Measurements from ENCODE around the gene PIK3R6.

PIK3R6 gene

DNA sequence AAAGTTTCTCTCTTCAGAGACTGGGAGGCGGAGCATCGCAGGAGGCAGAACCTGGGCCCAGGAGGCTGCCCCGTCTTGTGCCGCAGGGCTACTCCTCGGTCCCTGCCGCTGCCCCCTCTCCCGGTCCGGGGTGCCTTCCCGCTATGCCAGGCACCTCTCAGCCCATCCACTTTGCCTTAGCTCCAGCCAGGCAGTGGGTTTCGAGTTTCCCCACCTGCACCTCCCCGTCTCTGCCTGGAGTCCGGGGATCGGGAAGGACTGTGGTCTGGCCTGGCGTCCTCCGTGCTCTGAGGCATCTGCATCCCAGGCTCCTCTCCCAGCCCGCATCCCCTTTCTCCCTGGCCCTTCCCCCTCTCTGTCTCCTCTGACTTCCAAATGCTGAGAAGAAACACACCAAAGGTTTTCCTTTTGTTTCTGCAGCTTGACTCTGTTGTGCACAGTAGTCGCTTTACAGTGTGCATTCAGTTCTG is 26.8 kb upstream of the PIK3R6 start:
- DNase-seq, result peak; percentile 59

DNA sequence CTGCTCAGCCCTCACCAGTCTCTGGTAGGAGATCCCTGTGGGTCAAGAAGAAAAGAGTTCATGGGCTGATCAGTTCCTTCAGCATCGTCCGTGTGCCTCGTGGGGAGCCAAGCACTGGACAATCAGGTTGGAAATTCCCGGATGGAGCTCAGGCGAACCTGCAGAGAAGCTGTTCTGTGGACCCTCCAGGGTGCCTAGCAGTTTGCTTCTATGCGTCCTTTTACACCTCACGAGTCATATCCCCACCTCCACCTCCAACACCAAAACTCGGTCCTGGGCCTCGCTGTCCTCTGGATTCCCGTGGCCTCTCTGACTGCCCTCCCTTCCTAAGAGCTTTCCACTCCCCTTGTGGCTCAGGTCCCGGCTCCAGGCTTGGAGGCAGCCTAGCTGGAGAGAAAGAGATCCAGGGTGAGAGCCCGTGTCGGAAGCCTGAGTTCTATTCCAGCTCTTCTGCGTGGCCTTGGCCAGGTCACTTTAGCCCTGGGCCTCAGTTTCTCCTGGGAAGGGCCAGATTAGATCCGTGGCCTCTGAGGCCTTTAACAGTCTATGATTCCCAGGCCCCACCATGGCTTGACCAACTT is 26.2 kb upstream of the PIK3R6 start:
- DNase-seq, result peak; percentile 47

DNA sequence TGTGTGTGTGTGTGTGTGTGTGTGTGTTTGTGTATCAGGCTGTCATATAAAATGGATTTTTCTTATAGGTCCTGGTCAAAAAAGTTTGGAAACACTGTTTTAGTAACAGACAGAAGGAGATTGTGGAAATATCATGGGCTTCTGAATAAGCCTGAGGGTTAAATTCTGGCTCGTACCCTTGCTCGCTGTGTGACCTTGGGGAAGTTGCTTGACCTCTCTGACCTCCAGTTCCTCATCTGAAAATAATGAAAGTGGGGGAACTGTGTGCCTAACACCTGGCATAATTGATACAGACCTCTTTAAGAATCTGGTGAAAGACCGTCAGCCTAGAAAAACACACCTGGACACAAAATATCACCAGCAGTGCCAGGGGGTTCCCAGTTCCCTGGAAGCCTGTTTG is 25.6 kb upstream of the PIK3R6 start:
- DNase-seq, result no peak

DNA sequence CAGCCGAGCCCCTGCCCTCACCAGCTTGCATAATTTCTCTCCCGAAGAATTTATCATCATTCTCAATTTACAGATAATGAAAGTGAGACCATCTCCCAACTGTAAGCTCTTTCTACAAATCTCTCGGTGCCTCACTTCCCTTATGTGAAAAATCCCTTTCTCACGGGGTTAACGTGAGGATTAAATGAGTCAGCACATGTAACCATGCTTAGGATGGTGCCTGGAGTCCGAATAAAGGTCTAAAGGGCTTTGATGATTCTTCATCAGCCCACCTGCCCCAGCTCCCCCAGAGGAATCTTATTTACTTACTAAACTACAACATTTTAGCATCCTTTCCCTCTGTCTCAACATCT is 24.8 kb upstream of the PIK3R6 start:
- no peak for DNase-seq

DNA sequence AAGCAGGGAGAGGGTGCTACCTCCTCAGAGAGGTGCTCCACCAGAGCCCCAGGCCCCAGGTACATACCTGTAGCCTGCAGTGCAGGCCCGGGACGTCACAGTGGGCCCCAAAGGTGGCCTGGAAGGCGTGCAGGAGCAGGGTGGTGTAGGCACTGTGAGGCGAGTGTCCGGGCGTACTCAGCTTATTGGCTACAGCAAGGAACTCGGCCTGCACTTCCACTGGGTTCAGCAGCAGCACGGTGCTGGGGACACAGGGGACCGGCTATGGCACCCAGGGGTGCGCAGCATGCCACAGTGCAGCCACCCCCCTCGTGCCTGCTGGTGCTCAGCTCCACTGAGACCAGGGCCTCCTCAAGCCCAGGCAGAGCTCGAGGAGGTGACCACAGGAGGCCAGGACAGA is 23.2 kb upstream of the PIK3R6 start:
- DNase-seq, result no peak

DNA sequence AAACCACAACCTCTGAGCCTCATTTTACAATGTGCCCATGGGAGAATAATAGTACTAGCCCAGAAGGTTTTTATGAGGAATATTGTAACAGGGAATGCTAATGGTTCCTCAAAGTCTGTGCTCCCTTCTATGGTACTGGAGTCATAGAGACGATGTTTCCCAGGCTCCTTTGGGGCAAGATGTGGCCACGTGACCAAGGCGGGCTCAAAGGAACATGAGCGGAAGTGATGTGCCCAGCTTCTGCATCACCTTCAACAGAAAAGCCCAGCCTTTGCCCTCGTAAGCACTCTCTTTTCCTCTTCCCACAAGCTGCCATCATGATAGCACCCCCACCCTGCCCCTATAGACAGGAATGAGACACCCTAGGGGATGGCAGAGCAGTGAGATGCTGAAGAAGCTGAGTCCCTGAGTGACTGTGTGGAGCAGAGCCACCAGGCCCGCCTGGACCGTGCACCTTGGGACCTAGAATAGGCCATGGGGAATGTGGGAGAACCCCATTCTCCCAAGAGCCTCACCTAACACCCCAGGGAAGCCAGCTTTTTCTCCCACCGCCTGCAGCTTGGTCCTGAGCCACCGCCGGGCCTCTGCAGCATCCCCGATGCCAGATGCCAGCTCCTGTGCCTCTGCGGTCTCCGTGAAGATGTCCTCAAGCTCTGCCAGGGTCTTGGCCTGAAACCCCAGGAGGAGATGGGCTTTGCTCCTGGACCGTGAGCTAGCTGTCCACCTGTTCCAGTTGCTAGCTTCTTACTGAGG is 22.2 kb upstream of the PIK3R6 start:
- DNase-seq, result no peak

DNA sequence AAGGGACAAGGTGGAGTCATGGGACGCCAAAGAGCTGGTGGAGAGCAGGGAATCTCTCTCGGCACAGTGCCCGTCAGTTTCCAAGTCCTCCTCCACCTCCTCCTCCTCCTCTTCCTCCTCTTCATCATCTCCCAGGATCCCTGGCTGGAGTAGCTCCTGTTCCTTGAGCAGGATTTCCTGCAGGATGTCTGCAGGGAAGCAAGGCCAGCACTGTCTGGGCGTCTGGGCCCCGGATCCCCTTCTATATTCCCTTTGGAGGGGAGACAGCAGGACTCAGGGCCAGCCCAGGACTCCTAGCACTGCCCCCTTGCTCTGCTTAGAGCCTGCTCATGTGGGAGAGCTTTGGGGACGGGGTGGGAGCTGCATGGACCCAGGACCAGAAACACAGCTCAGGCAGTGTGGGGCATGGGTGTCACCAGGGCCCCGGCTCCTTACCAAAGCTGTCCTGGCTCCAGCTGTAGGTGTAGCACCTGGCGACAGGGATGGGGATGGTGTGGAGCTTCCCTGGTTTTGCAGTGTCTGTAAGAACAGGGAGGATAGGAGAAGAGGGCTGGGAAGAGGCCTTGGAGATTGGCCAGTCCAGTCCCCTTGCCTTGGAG is 21.3 kb upstream of the PIK3R6 start:
- no peak for DNase-seq

DNA sequence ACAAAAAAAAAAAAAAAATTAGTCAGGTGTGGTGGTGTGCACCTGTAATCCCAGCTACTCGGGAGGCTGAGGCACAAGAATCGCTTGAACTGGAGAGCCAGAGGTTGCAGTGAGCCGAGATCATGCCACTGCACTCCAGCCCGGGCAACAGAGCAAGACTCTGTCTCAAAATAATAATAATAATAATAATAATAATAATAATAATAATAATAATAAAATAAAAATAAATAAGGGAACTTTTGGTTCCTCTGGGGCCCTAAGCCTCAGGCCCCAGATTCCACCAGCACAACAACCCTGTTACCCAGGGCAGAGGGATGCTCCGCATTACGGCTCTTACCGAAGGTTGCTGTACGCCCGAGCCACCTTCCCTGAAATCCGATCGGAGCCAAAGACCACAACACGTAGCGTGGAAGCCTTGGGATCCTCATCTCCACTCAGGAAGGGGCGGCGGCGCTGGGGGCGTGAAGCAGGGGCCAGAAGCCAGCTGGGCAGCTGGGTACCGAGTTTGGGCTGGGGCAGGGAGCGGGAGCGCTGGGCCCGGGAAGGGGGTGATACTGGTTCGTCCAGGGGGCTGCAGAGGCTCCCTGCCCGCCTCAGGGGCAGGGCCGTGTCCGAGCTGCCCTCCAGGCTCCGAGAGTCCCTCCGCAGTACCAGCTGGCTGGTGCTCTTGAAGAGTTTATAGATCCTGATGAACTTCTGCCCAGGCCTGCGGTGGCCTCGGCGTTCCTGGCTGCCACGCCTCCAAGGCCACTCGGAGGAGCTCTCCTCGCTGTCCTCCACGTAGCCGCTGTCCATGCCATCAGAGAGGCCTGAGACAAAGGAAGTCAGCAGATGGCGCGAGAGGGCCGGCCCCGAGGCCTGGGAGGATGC is 20.6 kb upstream of the PIK3R6 start:
- DNase-seq, result no peak

DNA sequence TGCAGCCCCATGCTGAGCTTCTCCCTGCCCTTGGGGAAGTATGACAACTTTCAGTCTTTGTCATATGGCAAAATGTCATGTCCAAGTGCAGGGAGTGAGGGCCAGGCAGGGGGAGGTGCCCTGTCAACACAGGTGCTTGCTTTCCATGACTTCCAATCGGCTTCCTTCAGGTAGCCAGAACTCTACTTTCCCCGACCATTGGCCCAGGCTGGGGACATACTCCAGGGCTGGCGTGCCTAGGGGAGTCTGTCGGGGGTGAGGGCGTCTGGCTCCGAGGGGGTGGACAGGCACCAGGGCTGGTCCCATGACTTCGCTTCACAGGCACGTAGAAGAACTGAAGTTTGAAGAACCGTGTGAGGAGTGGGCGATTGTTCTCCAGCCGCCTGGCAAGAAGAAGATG is 19.8 kb upstream of the PIK3R6 start:
- DNase-seq, result no peak

DNA sequence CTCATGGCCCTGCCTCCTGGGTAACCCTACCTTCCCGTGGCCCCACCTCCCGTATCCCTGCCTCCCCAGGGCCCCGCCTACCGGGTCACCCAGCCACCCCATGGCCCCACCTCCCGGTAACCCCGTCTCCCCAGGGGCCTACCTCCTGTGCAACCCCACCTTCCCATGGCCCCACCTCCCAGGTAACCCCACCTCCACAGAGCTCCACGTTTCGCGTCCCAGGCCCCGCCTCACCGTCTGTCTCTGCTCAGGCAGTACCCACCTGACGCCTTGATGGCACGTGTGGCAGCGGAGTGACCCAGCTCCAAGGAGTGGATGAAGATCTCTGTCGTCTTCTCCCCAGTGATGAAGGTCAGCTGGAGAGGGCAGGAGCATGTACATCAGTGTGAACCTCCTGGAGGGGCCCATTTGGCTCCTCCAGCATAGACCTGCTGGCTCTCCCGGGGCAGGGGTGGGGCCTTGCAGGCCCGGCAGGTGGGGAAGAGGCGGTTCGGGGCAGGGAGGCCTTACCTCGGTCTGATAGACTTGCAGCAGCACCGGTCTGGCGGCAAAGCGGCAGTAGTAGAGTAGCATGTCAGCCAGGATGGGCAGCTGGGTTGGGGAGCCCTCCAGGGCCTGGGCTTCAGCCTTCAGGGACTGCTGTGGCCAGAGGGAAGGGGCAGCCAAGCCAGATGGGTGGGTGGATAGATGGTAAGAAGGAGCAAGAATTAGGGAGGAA is 18.7 kb upstream of the PIK3R6 start:
- no peak for DNase-seq

DNA sequence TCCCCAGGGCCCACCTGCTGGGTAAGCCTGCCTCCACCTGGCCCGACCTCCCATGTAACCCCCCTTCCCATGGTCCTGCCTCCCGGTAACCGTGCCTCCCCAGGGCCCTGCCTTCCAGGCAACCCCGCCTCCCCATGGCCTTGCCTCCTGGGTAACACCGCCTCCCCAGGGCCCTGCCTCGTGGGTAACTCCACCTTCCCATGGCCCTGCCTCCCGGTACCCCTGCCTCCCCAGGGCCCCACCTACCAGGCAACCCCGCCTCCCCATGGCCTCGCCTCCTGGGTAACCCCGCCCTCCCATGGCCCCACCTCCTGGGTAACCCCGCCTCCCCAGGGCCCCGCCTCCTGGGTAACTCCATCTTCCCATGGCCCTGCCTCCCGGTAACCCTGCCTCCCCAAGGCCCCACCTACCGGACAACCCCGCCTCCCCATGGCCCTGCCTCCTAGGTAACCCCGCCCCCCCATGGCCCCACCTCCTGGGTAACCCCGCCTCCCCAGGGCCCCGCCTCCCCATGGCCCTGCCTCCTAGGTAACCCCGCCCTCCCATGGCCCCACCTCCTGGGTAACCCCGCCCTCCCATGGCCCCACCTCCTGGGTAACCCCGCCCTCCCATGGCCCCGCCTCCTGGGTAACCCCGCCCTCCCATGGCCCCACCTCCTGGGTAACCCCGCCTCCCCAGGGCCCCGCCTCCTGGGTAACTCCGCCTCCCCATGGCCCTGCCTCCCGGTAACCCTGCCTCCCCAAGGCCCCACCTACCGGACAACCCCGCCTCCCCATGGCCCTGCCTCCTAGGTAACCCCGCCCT is 17.9 kb upstream of the PIK3R6 start:
- peak; percentile 89 for DNase-seq

DNA sequence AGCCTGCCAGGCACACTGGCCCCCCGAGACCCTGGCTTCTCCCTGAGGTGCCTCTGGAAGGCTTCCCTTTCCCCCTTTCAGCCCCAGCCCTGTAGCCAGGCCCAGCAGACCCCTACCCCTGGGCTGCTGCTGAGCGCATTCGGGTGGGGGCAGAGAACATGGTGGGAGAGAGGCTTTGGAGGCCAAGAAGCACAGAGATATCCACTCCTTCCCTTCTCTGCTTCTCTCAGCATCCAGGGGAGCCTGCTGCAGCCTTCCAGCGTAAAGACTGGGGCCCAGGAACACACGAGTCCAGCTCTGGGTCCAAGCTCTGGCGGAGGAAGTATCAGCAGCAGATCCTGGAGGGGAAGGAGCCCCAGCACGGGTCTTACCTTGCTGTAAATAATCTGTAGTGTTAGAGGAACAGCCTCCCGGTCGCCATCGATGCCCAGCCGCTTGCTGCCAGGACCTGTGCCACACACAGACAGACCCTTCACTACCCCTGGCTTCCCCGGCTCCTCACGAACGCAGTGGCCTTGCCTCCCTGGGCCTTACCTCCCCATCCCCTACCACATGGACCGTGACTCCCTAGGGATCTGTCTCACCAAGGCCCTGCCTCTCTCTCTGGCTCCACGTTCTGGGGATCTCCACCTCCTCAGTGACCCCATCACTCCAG is 17.0 kb upstream of the PIK3R6 start:
- DNase-seq, result peak; percentile 53

DNA sequence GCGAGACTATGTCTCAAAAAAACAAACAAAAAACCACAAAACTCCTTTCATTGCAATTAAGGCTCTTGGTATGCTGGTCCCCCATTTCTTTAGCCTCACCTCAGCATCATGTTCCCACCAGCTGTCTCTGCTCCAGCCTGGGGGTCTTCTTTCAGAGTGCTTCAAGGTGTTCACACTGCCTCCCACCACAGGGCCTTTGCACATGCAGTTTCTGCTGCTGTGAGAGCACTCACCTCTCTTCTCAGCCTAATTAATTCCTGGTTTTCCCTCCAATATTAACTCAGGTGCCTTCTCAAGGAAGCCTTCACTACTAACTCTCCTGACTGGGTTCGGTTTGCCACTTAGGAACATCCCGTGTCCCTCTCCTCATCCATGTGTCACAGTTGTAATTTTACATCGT is 15.9 kb upstream of the PIK3R6 start:
- no peak for DNase-seq

DNA sequence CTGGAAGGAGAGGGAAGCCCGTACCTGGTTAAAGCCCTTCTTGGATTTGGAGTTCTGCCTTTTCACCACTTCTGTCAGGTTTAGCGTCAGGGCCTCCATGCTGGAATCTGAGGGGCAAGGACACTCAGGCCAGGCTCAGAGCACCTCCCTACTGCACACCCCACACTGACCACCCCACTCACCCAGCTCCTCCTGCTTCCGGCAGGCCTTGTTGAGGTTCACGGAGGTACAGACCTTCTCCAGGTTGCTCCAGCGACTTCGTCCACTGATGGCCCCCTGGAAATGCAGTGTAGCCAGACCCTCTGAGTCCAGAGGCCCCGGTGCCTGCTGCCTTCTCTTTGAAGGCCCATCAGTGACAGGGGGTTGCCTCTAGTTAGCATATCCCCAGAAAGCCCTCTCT is 14.1 kb upstream of the PIK3R6 start:
- no peak for DNase-seq

DNA sequence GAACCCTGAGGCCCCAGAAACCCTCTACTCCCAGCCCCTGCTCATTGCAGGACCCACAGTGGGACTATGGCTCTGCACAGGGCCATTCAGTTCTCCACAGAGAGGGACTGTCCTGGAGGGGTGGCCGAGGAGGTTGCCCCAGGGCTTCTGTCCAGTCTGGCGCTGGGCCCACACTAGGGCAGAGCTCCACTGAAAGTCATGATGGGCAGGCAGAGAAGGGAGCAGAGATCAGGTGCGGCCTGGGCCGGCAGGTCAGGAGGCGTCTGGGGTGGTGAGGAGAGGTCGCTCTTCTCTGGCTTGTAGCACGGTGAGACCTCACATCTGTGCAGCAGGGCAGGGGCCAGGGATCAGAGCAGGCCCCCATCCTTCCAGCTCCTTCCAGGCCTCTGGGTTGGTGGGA is 13.0 kb upstream of the PIK3R6 start:
- DNase-seq, result no peak

DNA sequence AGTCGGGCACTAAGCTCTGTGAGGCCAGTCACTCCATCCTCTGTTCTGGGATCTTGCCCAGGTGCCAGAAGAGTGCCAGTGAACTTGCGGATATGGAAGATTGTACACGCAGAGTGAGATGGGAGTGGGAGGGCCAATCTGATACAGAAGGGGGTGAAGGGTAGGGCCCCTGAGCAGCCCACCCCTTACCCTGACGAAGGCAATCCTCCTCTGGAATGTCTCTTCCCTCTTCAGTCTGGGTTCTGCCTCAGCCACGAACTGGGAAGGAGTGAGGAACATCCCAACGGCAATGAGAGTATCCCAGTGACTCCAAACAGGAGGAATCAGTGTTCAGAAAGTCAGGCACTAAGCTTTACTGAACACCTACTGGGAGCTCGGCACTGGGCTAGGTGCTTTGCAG is 11.9 kb upstream of the PIK3R6 start:
- no peak for DNase-seq

DNA sequence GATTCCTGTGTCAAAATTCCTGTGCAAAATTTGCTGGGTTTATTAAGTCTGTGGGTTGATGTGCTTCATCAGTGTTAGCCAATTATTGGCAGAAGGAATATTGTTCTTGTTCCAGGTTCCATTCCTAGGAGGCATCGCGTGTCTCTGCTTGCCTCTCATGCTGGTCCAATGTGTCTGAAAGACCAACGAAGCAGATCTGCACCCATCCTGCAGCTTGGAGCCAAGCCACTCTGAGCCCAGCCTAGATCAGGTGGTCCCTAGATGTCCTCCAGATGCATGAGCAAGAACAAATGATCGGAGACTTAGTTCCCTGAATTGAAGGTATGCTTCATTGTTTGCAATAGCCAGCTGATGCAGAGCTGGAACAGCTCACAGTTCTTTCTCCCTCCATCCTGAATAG is 10.5 kb upstream of the PIK3R6 start:
- DNase-seq, result no peak

DNA sequence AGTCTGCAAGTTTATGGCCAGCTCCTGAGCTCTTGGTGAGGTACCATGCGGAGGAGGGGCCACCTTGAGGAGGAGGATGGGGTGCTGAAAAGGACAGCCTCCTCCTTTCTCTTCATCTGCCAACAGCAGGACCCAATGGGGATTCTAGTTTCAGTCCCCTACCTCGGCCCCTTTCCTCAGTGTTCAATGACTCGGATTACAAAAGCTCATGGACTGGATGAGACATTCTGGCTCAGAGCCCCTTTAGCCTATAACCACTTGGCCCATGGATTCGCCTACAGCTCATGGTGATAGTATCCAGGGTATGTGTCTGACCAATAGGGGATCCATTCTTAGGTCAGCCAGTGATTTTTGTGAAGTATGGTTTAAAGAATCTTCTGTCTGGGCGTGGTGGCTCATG is 8.5 kb upstream of the PIK3R6 start:
- no peak for DNase-seq

DNA sequence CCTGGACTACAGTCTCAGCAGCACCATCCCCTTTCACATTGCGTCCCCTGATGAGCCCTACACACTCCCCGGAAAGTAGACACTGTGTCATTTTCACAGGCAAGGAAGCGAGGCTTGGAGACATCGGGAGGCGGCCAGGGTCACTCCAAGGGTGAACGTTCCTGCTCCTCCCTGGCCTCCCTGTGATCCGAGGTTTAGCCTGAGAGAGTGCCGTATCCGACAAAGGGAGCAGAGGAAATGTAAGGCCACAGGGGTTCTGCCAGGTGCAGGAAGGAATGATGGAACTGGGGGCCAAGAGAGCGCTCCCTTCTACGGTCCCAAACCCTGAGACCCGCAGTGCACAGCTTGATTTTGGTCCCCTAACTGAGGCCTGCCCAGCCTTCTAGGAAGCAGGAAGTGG is 8.0 kb upstream of the PIK3R6 start:
- no peak for DNase-seq

DNA sequence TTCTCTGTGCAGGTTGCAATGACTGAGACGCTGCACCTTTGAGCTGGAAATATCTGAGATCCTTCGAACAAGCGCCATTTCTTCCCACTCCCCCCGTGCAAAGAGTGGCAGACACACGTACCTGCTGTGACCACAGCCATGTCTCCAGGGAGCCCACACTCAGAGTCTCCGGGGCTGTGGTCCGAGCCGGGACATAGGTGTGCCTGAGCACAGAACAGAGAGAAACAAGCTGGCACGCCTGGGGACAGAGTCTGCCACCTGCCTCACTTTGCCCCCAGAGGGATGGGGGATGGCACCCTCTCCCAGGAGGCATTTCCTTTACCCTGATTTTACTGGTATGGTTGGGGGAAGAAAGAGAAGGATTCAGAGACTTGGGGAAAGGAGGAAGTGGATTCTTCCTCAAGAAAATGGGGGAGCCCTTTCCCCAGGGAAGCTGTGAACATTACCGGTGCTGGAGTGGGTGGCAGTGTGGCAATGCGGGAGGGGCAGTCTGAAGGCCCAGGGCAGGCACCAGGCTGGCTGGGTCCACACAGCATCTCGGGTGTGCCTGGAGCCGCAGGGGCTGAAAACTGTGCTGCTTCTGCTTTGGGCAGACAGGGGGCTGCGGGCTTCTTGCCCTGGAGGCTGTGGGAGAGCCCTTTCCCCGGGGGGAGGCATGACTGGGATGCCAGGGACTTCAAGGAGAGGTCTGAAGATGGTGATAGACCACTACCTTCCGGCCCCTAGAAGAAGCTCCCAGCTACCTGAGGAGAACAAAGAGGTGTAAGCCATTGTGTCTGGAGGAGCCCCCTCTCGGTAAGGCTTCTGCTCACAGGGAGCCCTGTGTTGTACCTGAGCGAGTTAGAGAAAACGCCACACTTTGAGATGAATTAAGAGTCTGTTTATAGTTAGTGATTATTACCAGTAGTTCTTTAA is 6.6 kb upstream of the PIK3R6 start:
- DNase-seq, result no peak

Data from activated effector memory CD4-positive, alpha-beta T cell treated with anti-CD3 and anti-CD28 coated beads, Interleukin-2, amount 50 U/mL, for 16 hours (primary cell).